Limb (tissue), 2 donors: Measurements from ENCODE around the gene ISM1.

ENCODE experiments used
- DNase-seq, 2 donors: peaks; one replicate each; pipeline ENCODE4 v3.0.0-alpha.2; 2016; ENCODE audit errors: extremely low spot score in 2 of 2

ISM1 gene

GRCh38 chr20:13283869-13284829, 63.1 kb downstream of the ISM1 start:
- DNase-seq: no peak

GRCh38 chr20:13284830-13285229, 63.8 kb downstream of the ISM1 start:
- no peak for DNase-seq

DNA sequence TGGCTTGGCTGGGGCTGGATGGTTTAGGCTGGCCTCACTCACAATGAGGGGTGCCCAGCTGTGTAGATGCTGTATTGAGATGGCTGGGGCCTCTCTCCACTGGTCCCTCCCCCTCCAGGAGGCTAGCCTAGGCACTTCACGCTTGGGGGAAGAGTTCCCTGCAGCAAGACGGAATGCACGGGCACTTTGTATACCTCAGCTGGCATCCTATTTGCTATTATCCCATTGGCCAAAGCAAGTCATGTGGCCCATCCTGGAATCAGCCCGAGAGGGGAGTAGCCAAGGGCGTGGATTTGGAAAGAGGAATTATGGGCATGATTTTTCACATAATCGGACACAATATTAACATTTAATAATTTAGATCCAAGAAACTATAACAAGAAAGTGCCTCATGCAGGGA, 64.3 kb downstream of the ISM1 start:
- DNase-seq: no peak

GRCh38 chr20:13286052-13286451, 65.0 kb downstream of the ISM1 start:
- no peak for DNase-seq

DNA sequence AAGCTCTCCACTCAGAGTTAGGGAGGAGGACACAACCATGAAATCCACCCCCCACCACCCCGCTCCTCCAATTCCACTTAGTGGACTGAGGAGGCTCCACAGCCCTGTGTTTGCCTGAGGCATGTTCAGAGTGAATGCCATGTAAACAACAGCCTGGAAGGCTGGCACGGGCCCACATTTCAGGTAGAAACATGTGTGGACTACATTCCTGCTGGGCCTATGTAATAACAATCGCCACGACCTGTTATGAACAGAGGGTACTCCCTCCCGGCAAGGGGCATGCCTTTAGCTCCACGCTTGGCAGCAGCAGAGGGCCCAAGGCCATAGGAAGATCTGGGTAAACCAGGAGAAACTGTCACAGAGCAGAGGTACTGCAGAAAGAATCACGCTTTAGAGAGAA, 65.5 kb downstream of the ISM1 start:
- no peak for DNase-seq

DNA sequence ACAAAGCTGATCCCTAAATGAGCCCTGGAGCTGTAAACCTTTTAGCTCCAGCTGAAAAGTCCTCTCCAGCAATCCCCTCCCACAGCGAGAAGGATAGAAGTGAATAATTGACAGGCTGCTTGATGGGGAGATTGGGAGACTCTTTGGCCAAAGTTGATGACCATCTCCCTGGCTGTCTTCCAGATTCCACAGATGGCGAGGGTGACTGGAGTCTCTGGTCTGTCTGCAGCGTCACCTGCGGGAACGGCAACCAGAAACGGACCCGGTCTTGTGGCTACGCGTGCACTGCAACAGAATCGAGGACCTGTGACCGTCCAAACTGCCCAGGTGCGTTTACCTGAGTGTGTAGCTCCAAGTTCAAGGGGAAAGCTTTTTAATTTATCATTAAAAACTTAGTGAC, 67.3 kb downstream of the ISM1 start:
- no peak for DNase-seq

DNA sequence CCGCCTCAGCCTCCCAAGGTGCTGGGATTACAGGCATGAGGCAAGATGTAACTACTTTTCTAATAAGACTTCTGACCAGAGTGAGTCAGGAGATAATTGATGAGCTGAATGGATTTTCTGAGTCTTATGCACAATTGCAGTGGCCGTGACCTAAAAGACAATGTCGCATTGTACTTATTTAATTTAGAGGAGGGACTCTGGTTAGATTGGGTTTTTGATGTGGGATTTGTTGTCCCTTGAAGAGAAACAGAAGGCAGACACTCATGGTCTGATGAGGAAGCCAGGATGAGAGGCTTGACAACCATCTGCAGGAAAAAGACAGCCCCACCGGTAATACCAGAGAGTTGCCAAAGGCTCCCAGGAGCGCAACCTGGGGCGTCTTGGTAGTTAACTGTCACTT, 68.0 kb downstream of the ISM1 start:
- no peak for DNase-seq

DNA sequence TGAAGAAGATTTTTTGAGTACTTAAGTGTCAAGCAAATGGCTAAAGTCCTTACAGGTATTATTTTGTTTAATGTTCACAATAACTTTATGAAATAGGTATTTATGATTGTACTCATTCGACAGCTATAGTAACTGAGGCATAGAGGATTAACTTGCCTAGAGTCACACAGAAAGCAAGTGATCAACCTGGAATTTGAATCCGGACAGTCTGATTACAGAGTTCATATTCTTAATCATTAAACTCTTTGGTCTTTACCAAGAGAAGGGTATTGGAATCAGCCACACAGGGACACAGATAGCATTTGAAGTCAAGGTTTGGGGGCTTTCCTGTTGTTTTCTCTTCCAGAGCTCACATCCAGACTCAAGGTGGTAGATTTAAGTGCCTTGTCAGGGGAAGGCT, 69.7 kb downstream of the ISM1 start:
- no peak for DNase-seq

GRCh38 chr20:13291157-13291556, 70.1 kb downstream of the ISM1 start:
- no peak for DNase-seq

DNA sequence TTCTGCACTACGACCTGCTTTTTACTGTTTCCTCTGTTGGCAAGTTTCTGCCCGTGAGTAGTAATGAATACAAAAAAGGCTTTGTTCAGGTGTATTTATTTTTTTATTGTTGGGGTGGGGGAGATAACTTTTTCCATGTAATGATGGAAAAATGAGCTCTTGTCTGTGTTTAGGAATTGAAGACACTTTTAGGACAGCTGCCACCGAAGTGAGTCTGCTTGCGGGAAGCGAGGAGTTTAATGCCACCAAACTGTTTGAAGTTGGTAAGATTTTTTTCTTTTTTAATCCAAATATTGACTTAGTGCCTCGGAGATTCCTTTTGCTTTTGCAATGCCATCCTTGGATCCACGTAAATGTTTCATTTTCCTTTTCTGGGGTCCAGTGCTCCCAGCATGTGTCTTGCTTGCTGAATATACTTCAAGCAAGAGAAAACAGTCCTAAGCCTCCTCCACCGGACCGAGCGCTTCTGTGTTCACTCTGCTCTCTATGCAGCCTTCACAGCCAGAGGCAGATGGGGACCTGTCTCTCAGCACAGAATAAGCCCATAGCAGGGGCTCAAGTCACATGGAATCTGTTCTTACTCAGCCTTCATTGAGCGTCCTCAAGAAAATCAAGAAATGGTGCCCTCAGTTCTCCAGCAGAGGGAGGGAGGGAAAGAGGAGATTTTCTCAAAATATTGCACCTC, 71.3 kb downstream of the ISM1 start:
- DNase-seq: no peak

- no peak for DNase-seq
These were observed 73.4 kb downstream of the ISM1 start for GRCh38 chr20:13294522-13294921.

GRCh38 chr20:13295637-13296036, 74.6 kb downstream of the ISM1 start:
- no peak for DNase-seq

GRCh38 chr20:13296070-13296469, 75.0 kb downstream of the ISM1 start:
- no peak for DNase-seq

DNA sequence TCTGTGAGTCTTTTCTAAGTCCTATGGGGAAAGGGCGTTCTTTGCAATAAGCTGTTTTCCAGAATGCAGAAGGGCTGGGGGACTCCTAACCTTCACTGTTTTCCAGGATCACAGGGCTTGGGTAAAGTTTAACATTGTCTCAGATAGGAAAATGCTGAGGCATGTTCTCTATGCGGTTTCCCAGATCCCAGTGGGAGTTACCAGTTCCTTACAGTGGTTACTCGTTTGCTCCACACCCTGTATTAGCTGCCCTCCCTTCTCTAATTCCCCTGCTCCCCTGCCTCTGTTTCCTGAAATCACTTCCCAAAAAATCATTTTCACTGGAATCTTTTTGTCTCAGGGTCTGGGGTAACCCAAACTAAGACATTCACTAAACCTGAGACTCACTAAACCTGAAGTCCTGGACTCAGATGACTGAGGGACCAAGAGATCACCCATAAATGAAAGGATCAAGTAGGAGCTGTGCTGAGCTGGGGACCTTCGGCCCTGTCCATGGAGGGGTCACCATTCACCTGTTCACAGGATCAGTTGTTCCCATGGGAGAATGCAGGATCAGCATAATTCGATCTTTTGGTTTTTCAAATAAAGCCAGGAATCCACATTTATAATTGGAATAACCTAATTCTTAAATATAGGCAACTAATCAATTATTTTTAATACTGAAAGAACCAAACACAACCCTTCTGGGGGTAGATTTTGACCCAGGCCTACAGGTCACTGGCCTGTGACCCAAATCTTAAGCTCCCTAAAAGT, 76.2 kb downstream of the ISM1 start:
- no peak for DNase-seq

GRCh38 chr20:13298692-13299373, 77.8 kb downstream of the ISM1 start:
- no peak for DNase-seq

DNA sequence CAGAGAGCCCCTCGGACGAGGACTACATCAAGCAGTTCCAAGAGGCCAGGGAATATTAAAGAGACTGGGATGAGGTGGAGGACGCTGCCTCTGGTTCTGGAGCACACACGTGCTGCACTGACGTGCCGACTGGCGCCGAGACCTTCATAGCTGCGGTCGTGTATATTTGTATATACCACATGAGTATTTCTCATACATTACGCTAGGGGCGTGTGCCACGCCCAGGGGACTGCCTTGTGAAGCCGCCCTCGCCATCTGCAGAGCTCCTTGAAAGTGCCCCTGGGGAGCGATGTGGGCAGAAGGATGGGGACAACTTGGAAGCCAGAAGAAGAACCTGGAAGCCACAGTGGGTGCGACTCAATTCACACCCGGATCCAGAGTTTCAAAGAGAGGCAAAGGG, 78.3 kb downstream of the ISM1 start:
- DNase-seq: no peak

GRCh38 chr20:13301596-13301995, 80.5 kb downstream of the ISM1 start:
- no peak for DNase-seq

- no peak for DNase-seq
These were observed 81.8 kb downstream of the ISM1 start for GRCh38 chr20:13302647-13303450.

GRCh38 chr20:13305284-13305683, 84.2 kb downstream of the ISM1 start:
- DNase-seq: no peak

GRCh38 chr20:13307562-13308163, 86.6 kb downstream of the ISM1 start:
- DNase-seq: no peak
